Endothelial cell of umbilical vein (primary cell): ENCODE data around the gene CFAP43. TPM values are rescaled to one million over a fixed set of nuclear protein-coding genes. Genes with fewer than 3 reads are reported as not detected.

Experiments
- BruUV-seq: library from RNA; stranded (reverse); fragments of 400-500 nt; replicated peaks from 2 replicates; lab custom pipeline; 2021; lab: Mats Ljungman, UMichigan
- CTCF ChIA-PET: fragments of 300-600, 350-600 bp; sonication (Branson Sonifier 250); formaldehyde crosslinking; loops from one replicate; lab custom pipeline; 2021; ENCODE audit warnings: antibody characterized with exemption, inconsistent platforms; lab: Charles Lee
- POLR2A ChIA-PET: fragments of 300-600, 350-600 bp; sonication (Branson Sonifier 250); formaldehyde crosslinking; loops from one replicate; lab custom pipeline; 2021; ENCODE audit warnings: antibody characterized with exemption, inconsistent platforms; lab: Charles Lee
- DNase-seq: peaks from one replicate; pipeline ENCODE4 v3.0.0-alpha.2; 2011; ENCODE audit warnings: low read depth, low spot score
- FAIRE-seq: peaks from 2 replicates; lab custom pipeline; 2011; peaks lifted over from hg19 to GRCh38; lab: Jason Lieb, UNC
- H2AFZ ChIP-seq: 2 replicates; pipeline ENCODE4 v1.6.0; 2012; ENCODE audit warnings: low read depth, low read length, control low read depth, inconsistent platforms
- H3K27ac ChIP-seq: 2 replicates; pipeline ENCODE4 v1.5.1; 2011; ENCODE audit warnings: low read depth, mild to moderate bottlenecking, control low read depth, low read length, moderate library complexity; ENCODE audit not compliant: insufficient read depth
- H3K27me3 ChIP-seq, 2 experiments: 2 replicates each; pipeline versions ENCODE4 v1.6.0 to v1.6.1; 2011; ENCODE audit warnings: low read length in 2 of 2, mixed read lengths in 1 of 2; ENCODE audit not compliant: control insufficient read depth in 2 of 2, insufficient read depth in 2 of 2
- H3K36me3 ChIP-seq, 2 experiments: 2 replicates in 1 of 2; 3 replicates in 1 of 2; pipeline ENCODE4 v1.5.1; 2011; ENCODE audit warnings: low read length in 2 of 2, mild to moderate bottlenecking in 1 of 2, moderate library complexity in 1 of 2; ENCODE audit not compliant: control insufficient read depth in 2 of 2, insufficient read depth in 2 of 2; ENCODE audit errors: extremely low read depth in 1 of 2
- H3K4me1 ChIP-seq: 3 replicates; pipeline ENCODE4 v1.5.1; 2011; ENCODE audit warnings: mild to moderate bottlenecking, low read length; ENCODE audit not compliant: control insufficient read depth, insufficient read depth; ENCODE audit errors: extremely low read depth
- H3K4me2 ChIP-seq: 2 replicates; pipeline ENCODE4 v1.6.1; 2011; ENCODE audit warnings: low read length, control low read depth, mixed read lengths; ENCODE audit not compliant: insufficient read depth
- H3K4me3 ChIP-seq, 3 experiments: fragments of 200-600 bp in 1 of 3; sonication (generic), shearing (Covaris generic) in 1 of 3; replicated peaks in 1 of 3; 2 replicates each; pipeline ENCODE4 v1.5.1; 2011 to 2016; ENCODE audit warnings: control low read depth in 3 of 3, low read length in 3 of 3, mild to moderate bottlenecking in 2 of 3, inconsistent platforms in 1 of 3, low read depth in 1 of 3, moderate library complexity in 1 of 3; ENCODE audit not compliant: insufficient read depth in 1 of 3
- H3K79me2 ChIP-seq: 2 replicates; pipeline ENCODE4 v1.6.0; 2012; ENCODE audit warnings: low read length, inconsistent platforms; ENCODE audit not compliant: control insufficient read depth, insufficient read depth
- H3K9ac ChIP-seq: replicated peaks from 2 replicates; pipeline ENCODE3; 2011; ENCODE audit warnings: low read length, control low read depth; ENCODE audit not compliant: insufficient read depth; ENCODE audit errors: extremely low read depth
- H3K9me1 ChIP-seq: replicated peaks from 3 replicates; pipeline ENCODE4 v1.6.0; 2011; ENCODE audit warnings: mild to moderate bottlenecking, low read length; ENCODE audit not compliant: control insufficient read depth, insufficient read depth; ENCODE audit errors: extremely low read depth
- H3K9me3 ChIP-seq: replicated peaks from 2 replicates; pipeline ENCODE4 v1.5.1; 2012; ENCODE audit warnings: low read length, inconsistent platforms; ENCODE audit not compliant: control insufficient read depth, insufficient read depth
- H4K20me1 ChIP-seq: replicated peaks from 2 replicates; pipeline ENCODE3; 2011; ENCODE audit warnings: mild to moderate bottlenecking, low read length; ENCODE audit not compliant: control insufficient read depth, insufficient read depth; ENCODE audit errors: extremely low read depth
- CTCF ChIP-seq, 2 donors: IDR thresholded peaks; 1 replicate in 1 of 2; 2 replicates in 1 of 2; pipeline ENCODE4 v1.5.1; 2011; ENCODE audit warnings: low read length in 2 of 2, mild to moderate bottlenecking in 2 of 2, moderate library complexity in 2 of 2, control low read depth in 1 of 2, inconsistent platforms in 1 of 2, low read depth in 1 of 2; ENCODE audit not compliant: insufficient read depth in 1 of 2; ENCODE audit errors: extremely low read depth in 1 of 2
- EZH2 ChIP-seq: IDR thresholded peaks from 2 replicates; pipeline ENCODE4 v1.6.1; 2012; ENCODE audit warnings: borderline replicate concordance, low read depth, mild to moderate bottlenecking, moderate library complexity, low read length, inconsistent platforms; ENCODE audit not compliant: severe bottlenecking
- FOS ChIP-seq: IDR thresholded peaks from 2 replicates; pipeline ENCODE4 v1.6.1; 2011; ENCODE audit warnings: mild to moderate bottlenecking, low read length, moderate library complexity, borderline replicate concordance; ENCODE audit not compliant: insufficient read depth
- GATA2 ChIP-seq: IDR thresholded peaks from 2 replicates; pipeline ENCODE4 v1.7.0; 2011; ENCODE audit warnings: low read depth, mild to moderate bottlenecking, moderate library complexity, mixed read lengths, low read length; ENCODE audit not compliant: insufficient read length, insufficient read depth
- JUN ChIP-seq: IDR thresholded peaks from 2 replicates; pipeline ENCODE4 v1.6.1; 2011; ENCODE audit warnings: borderline replicate concordance, low read depth; ENCODE audit not compliant: insufficient read length, insufficient read depth
- MYC ChIP-seq: IDR thresholded peaks from one replicate; pipeline ENCODE4 v1.6.1; 2011; ENCODE audit warnings: mild to moderate bottlenecking, low read depth, low read length
- POLR2A ChIP-seq: IDR thresholded peaks from 2 replicates; pipeline ENCODE4 v1.6.1; 2012; ENCODE audit warnings: low read depth, mild to moderate bottlenecking, control low read depth, low read length
- POLR2AphosphoS5 ChIP-seq: IDR thresholded peaks from 2 replicates; pipeline ENCODE4 v1.6.1; 2012; ENCODE audit warnings: low read depth, mild to moderate bottlenecking, control low read depth, low read length, moderate library complexity; ENCODE audit not compliant: insufficient read depth
- dilution Hi-C: fragments of 300-500 bp; cut with MboI; formaldehyde crosslinking; loops from one replicate; pipeline ENCODE4 v1.15.0; 2019; ENCODE audit warnings: low sequenced_read_pairs; ENCODE audit not compliant: extremely low pct_ligation_motif_present
- intact Hi-C: fragments of 100-400 bp; cut with micrococcal nuclease; formaldehyde crosslinking; loops from one replicate; pipeline ENCODE4 v1.10.0; 2022
- polyA plus RNA-seq, 4 experiments: library from polyadenylated mRNA; depleted of rRNA in 3 of 4; stranded (reverse) in 3 of 4; unstranded in 1 of 4; fragments of >200 nt; gene quantifications; 2 replicates each; pipeline versions ENCODE4 v1.2.1 to v1.2.3, GENCODE V29; 2011 to 2012; ENCODE audit warnings: missing spikeins in 1 of 4
- total RNA-seq: library from RNA; stranded (reverse); gene quantifications from 2 replicates; pipeline ENCODE4 v1.2.3, GENCODE V29; 2021
- TF ChIP-seq, protein P1 (sequence below): IDR thresholded peaks from 2 replicates; pipeline ENCODE4 v1.6.1; 2011; ENCODE audit not compliant: insufficient read depth, insufficient read length

The CFAP43 gene
- total and polyA plus RNA-seq, 2 donors (not counting 3 experiments of a cell fraction or from before 2014, with no cell fraction given), result 0.04 TPM; not detected in 1

GRCh38 chr10:104099941-104100340, 132.2 kb downstream of the CFAP43 start:
- ChIA-PET CTCF (interaction anchor here (0.6 to 1.4 kb wide), 5 partner anchors 9 to 1005 kb away, joined by 3 to 5 read pairs (median 3); no protein-coding TSS in a partner anchor), POLR2A (no interaction called here)
- Histone ChIP-seq H3K4me3 (no peak overlapping the region), H3K36me3 (no peaks in the 10 kb centered on the region), H3K9me1 (no peaks in the 10 kb centered on the region), H3K4me1 (peaks cover 13% of the 10 kb centered on the region), H2AFZ (no peak overlapping the region), H3K79me2 (no peaks in the 10 kb centered on the region), H3K9me3 (no peaks in the 10 kb centered on the region), H4K20me1 (no peaks in the 10 kb centered on the region), H3K9ac (no peak overlapping the region), H3K27me3 (no peaks in the 10 kb centered on the region), H3K4me2 (no peak overlapping the region), H3K27ac (no peak overlapping the region)
- no TSS peak for BruUV-seq
- intact Hi-C loops (no loop called here), dilution Hi-C loops (no loop called here)
- TF ChIP-seq, protein P1, sequence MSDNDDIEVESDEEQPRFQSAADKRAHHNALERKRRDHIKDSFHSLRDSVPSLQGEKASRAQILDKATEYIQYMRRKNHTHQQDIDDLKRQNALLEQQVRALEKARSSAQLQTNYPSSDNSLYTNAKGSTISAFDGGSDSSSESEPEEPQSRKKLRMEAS, result no peak
- TF ChIP-seq FOS (no peak), EZH2 (no peak), POLR2A (no peak), JUN (no peak), POLR2AphosphoS5 (no peak), CTCF (IDR thresholded peaks at IDR 0.05; ENCODE audit: extremely low read depth in 1 of 2, insufficient read depth in 1 of 2, low read depth in 1 of 2, low read length in 2 of 2) (no peak), MYC (no peak), GATA2 (no peak)
- DNase-seq (no peak), FAIRE-seq (no peak)
